ENCODE measurements around the gene BMX.
A peak's percentile ranks its signal among the peaks of the same experiment; 100 is the strongest.

GRCh38 chrX:15493118-15493962, 7.3 kb upstream of the BMX start, which contains the start of gene PIR:
- TF ChIP-seq CTCF (IDR thresholded peaks at IDR 0.05) = peak; percentile 72
- no peak for TF ChIP-seq ZFX (IDR thresholded peaks at IDR 0.05; ENCODE audit: borderline replicate concordance)
